Activated B cell treated with CpG ODN at 0.5 μM for 24 hours (primary cell): ENCODE results near the gene TRMT44. TPM values are rescaled to one million over a fixed set of nuclear protein-coding genes. Genes with fewer than 3 reads are reported as not detected.
A peak's percentile ranks its signal among the peaks of the same experiment; 100 is the strongest.

Experiments used
- ATAC-seq: fragments of 200-7000 bp; cut with Tn5 transposase; one replicate; pipeline ENCODE4 v1.10.0; 2021; ENCODE audit warnings: low read depth, mild to moderate bottlenecking, moderate library complexity
- CTCF ChIA-PET: fragments of 350-600 bp; sonication (Branson Sonifier 250); formaldehyde crosslinking; loops from one replicate; lab custom pipeline; 2021; ENCODE audit warnings: antibody characterized with exemption; lab: Charles Lee
- POLR2A ChIA-PET: fragments of 350-600 bp; sonication (Branson Sonifier 250); formaldehyde crosslinking; loops from one replicate; lab custom pipeline; 2021; ENCODE audit warnings: antibody characterized with exemption; lab: Charles Lee
- DNase-seq: peaks from one replicate; pipeline ENCODE4 v3.0.0; 2022
- H3K27ac Mint-ChIP-seq: one replicate; pipeline ENCODE4 v1.8.0; 2020; ENCODE audit warnings: mixed read lengths
- H3K27me3 Mint-ChIP-seq: one replicate; pipeline ENCODE4 v1.8.0; 2021; ENCODE audit warnings: mixed read lengths
- H3K36me3 Mint-ChIP-seq: one replicate; pipeline ENCODE4 v1.8.0; 2021; ENCODE audit warnings: low read depth, mixed read lengths
- H3K4me1 Mint-ChIP-seq: one replicate; pipeline ENCODE4 v1.8.0; 2021; ENCODE audit warnings: mixed read lengths
- H3K4me3 Mint-ChIP-seq: one replicate; pipeline ENCODE4 v1.8.0; 2020; ENCODE audit warnings: mild to moderate bottlenecking, mixed read lengths
- H3K9me3 Mint-ChIP-seq: one replicate; pipeline ENCODE4 v1.8.0; 2020; ENCODE audit warnings: mixed read lengths
- CTCF ChIP-seq: fragments of 200-600 bp; IDR thresholded peaks from one replicate; pipeline ENCODE4 v1.8.0; 2022; ENCODE audit warnings: antibody characterized with exemption, mild to moderate bottlenecking
- intact Hi-C: fragments of 100-400 bp; cut with micrococcal nuclease; formaldehyde crosslinking; loops from one replicate; pipeline ENCODE4 v1.15.1; 2024
- total RNA-seq: library from RNA; stranded (reverse); gene quantifications from 2 replicates; pipeline ENCODE4 v1.2.3, GENCODE V29; 2022

Gene TRMT44
- total RNA-seq, 1 donor from 2014 or later: 33.8 TPM

- intact Hi-C loops: no loop called here
- Mint-ChIP-seq H3K27ac (no peak overlapping the region), H3K4me3 (no peak overlapping the region), H3K9me3 (no peaks in the 10 kb centered on the region), H3K4me1 (peaks cover 4% of the 10 kb centered on the region), H3K36me3 (peaks cover 59% of the 10 kb centered on the region), H3K27me3 (no peaks in the 10 kb centered on the region)
- TF ChIP-seq CTCF: no peak
- ChIA-PET POLR2A (interaction anchor here (0.7 kb wide), 1 partner anchor 290 kb away, joined by 3 read pairs; no protein-coding TSS in a partner anchor), CTCF (no interaction called here)
- no peak for ATAC-seq
- DNase-seq: no peak
Observed at GRCh38 chr4:8467016-8467415, 26.4 kb downstream of the TRMT44 start.

DNA sequence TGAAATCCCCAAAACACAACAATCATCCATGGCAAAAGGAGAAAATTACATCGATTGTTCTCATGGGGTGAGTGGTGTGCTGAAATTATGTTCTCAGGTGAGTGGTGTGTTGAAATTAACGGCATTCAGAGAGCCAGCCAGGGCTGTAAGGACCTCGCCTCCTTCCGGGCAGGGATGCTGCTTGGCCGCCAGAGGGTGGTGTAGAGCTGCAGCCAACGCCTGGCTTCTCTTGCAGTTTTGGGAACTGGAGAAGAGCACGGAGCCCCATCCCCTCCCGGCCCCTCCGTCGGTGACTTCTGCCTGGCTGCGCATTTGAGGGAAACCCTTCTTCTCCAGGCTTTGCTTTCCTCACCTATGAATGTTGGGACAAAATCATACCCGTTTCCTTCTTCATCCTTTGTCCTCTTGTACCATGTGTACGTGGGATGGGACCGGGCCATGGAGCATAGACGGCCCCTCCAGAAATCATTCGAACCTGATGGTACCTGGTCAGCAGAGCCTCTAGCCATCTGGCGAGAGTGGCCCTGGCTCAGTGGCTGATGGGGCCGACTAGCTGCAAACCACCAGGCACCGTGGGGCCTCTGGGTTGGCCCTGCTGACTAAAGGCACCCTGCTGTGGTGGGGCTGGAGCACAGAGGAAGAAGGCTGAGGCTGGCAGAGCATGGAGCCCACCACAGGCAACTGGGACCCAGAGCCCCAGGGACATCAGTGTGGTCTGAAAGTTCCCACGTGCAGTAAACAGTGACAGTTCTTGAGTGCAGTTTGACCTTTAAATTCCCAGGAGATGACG is 28.4 kb downstream of the TRMT44 start:
- no peaks in the 10 kb centered on the region for H3K9me3 Mint-ChIP-seq
- no peak overlapping the region for H3K4me3 Mint-ChIP-seq
- DNase-seq (peak; percentile 26), ATAC-seq (peak; percentile 81)
- no peaks in the 10 kb centered on the region for H3K27me3 Mint-ChIP-seq
- ChIA-PET CTCF (interaction anchor here (0.9 to 1.2 kb wide), 4 partner anchors 41 to 449 kb away, joined by 3 to 4 read pairs (median 4); no protein-coding TSS in a partner anchor), POLR2A (interaction anchor here (0.6 kb wide), 1 partner anchor 41 kb away, joined by 3 read pairs; no protein-coding TSS in a partner anchor)
- no peak overlapping the region for H3K27ac Mint-ChIP-seq
- peaks cover 49% of the 10 kb centered on the region for H3K36me3 Mint-ChIP-seq
- no peak for TF ChIP-seq CTCF
- H3K4me1 Mint-ChIP-seq: peaks cover 4% of the 10 kb centered on the region
- intact Hi-C loops: loop anchor here (1.0 kb wide), 1 partner anchor 125 kb away; no protein-coding TSS in a partner anchor

GRCh38 chr4:8469550-8469949 is 29.0 kb downstream of the TRMT44 start:
- Mint-ChIP-seq H3K4me1 (peaks cover 4% of the 10 kb centered on the region), H3K4me3 (no peak overlapping the region), H3K36me3 (peaks cover 45% of the 10 kb centered on the region), H3K27me3 (no peaks in the 10 kb centered on the region), H3K9me3 (no peaks in the 10 kb centered on the region), H3K27ac (no peak overlapping the region)
- intact Hi-C loops: no loop called here
- ChIA-PET CTCF (interaction anchor here (1.2 kb wide), 1 partner anchor 227 kb away, joined by 4 read pairs; no protein-coding TSS in a partner anchor), POLR2A (no interaction called here)
- TF ChIP-seq CTCF: no peak
- ATAC-seq: no peak
- DNase-seq: no peak

DNA sequence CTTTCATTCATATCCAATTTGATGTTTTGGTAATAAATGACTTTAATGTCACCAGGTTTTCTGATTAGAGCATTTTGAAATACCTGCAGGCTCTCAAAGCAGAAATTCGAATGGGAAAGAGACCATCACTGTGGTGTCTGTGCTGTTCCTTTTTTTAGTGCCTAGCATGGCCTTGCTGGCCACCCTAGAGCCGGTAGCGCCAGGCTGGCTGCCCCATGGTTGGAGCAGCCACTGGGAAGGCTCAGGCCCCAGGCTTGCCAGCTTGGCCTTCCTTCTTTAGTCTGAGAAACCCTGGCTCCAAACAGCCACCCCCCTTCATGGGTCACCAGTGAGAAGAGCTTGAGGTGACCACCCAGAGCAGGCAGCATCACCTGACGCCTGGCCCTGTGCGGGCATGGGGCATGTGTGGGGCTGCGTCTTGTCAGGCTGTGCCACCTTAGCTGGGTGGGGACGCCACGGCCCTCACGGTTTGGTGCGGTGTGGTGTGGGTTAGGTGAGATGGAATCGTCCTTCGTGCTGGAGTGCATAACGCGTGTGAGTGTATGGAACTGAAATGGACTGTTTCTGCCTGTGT is 30.0 kb downstream of the TRMT44 start:
- ChIA-PET POLR2A (no interaction called here), CTCF (no interaction called here)
- TF ChIP-seq CTCF: no peak
- H3K36me3 Mint-ChIP-seq: peaks cover 40% of the 10 kb centered on the region
- ATAC-seq (no peak), DNase-seq (no peak)
- no peaks in the 10 kb centered on the region for H3K9me3 Mint-ChIP-seq
- intact Hi-C loops: no loop called here
- H3K27ac Mint-ChIP-seq: no peak overlapping the region
- peaks cover 4% of the 10 kb centered on the region for H3K4me1 Mint-ChIP-seq
- no peaks in the 10 kb centered on the region for H3K27me3 Mint-ChIP-seq
- H3K4me3 Mint-ChIP-seq: no peak overlapping the region

GRCh38 chr4:8471211-8471875 is 30.8 kb downstream of the TRMT44 start:
- TF ChIP-seq CTCF: no peak
- H3K27me3 Mint-ChIP-seq: no peaks in the 10 kb centered on the region
- H3K4me1 Mint-ChIP-seq: peaks cover 4% of the 10 kb centered on the region
- intact Hi-C loops: no loop called here
- H3K4me3 Mint-ChIP-seq: no peak overlapping the region
- CTCF ChIA-PET: no interaction called here
- ATAC-seq: no peak
- POLR2A ChIA-PET: no interaction called here
- no peak for DNase-seq
- H3K27ac Mint-ChIP-seq: no peak overlapping the region
- no peaks in the 10 kb centered on the region for H3K9me3 Mint-ChIP-seq
- peaks cover 42% of the 10 kb centered on the region for H3K36me3 Mint-ChIP-seq
